HEK293T (cell line): ENCODE data around the gene OTUB1.

ENCODE experiments used
- L3MBTL2 ChIP-seq: fragments of 450-650 bp; conservative IDR thresholded peaks from 2 replicates; pipeline ENCODE4 v1.6.1; 2016; ENCODE audit warnings: mild to moderate bottlenecking
- LEF1 ChIP-seq: fragments of 450-650 bp; IDR thresholded peaks from 2 replicates; pipeline ENCODE4 v1.6.1; 2017; ENCODE audit warnings: mild to moderate bottlenecking, borderline replicate concordance
- SUZ12 ChIP-seq: fragments of 450-650 bp; IDR thresholded peaks from 2 replicates; pipeline ENCODE4 v1.6.1; 2016; ENCODE audit warnings: mild to moderate bottlenecking

- no peak for TF ChIP-seq LEF1
- no peak for TF ChIP-seq L3MBTL2
- TF ChIP-seq SUZ12: no peak
Observed at GRCh38 chr11:64031001-64031400, 44.8 kb downstream of the OTUB1 start.
